ENCODE measurements around the gene NFU1. TPM values are rescaled to one million over a fixed set of nuclear protein-coding genes. Genes with fewer than 3 reads are reported as not detected.
"Not testable (repeated sequence)": the region's sequence is repeated elsewhere in the genome, so short reads cannot be mapped to it uniquely, and the experiment has no call there.

The NFU1 gene
- total RNA-seq, 1 donor from 2014 or later: 94.2 TPM

DNA sequence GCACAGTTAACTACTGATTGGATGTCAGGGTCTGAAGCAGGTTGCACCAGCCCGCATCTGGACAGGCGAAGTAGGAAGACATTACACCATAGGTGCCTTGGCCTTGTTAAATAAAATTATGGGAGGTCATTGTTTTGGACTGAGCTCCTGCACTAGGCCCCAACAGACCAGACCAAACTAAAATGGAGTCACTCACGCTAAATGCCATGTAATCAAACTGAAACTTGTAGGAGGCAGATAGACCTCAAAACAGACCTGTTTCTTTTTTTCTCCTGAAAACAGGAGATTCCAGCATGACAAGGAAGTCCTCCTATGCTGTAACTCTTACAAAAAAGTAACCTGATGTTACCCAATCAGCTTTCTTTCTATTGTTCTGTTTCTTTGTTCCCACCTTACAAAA, 15.5 kb upstream of the NFU1 start:
- DNase-seq (ENCODE audit: low spot score): no peak

DNA sequence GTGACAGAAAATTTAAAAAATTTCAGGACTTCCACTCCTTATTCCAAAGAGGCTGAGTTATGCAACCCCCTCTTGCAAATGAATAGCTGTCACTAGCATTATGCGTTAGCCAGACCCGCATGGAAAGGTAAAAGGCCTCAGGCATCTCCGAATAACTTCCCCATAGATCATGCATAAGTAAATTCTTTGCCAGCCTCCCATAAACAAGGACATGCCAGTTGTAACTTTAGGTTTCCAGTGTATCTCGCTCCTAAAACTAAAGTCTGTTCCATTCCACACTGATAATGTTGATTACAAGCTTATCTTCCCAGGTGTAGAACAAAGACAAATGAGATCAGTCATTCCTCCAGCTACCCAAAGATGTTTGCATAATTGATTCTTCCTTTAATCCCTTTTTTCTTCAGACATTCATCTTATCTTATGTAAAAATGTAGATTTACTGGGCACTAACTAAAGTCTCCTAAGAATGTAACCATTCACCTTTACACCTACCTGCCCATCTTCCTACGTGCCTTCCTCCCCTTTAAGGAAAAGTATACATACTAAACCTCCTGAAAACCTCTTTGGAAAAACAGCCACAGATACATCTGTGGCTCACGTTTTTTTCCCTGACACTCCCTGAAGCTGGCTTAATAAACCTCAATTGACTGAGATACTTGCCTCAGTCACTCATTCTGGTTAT, 13.6 kb upstream of the NFU1 start:
- no peak for DNase-seq (ENCODE audit: low spot score)

DNA sequence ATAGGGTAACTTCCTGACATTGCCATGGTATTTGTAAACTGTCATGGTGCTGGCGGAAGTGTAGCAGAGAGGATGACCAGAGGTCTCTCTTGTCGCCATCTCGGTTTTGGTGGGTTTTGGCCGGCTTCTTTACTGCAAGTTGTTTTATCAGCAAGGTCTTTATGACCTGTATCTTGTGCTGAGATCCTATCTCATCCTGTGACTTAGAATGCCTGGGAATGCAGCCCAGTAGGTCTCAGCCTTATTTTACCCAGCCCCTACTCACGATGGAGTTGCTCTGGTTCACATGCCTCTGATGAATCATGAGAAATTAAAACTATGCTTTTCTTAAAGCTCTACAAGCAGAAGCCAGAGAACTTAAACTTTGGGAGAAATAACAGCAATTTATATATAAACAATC, 12.7 kb upstream of the NFU1 start:
- DNase-seq (ENCODE audit: low spot score): no peak

DNA sequence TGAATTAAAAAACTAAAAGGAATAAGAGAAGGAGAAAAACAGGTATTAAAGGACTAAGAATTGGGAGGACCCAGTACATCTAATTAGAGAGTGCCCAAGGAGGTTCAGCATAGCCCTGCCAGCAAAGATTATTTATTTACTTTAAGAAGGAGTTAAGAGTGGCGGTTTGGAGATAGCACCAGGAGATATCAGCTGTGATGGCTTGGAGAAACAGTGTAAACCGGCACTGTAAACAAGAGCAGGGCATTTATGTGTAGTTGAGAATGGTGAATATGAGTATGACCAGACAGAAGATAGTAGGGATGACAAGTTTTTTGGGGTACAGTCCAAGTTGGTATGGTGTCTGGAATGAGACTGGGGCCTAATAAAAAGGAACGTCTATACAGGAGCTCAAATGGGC, 6.4 kb upstream of the NFU1 start:
- not testable (repeated sequence) for DNase-seq (ENCODE audit: low spot score)

DNA sequence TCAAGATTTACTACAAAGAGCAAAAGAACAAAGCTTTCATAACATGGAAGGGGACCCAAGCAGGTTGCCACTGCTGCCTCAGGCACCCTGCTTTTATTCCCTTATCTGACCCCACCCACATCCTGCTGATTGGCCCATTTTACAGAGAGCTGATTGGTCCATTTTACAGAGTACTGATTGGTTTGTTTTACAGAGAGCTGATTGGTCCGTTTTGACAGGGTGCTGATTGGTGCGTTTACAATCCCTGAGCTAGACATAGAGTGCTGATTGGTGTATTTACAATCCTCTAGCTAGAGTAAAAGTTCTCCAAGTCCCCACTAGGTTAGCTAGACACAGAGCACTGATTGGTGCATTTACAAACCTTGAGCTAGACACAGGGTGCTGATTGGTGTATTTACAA, 2.3 kb upstream of the NFU1 start:
- DNase-seq (ENCODE audit: low spot score): not testable (repeated sequence)

DNA sequence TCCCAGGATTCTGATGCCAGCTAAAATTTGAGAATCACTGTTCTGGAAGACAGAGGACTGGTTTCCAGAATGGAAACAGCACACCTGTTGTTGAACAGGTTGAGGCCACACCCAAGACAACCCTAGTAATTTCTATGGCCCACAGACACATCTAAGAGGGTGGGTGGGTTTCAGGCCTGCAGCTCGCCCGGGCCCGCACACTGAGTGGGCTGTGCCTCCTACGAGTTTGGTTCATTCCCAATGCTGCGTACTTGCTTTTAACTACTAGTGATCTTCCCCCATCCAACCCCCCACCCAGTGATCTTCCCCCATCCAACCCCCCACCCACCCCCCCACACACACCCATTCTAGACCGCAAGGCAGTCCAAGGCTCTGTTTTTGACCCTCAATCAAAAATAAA, 1.3 kb upstream of the NFU1 start:
- no peak for DNase-seq (ENCODE audit: low spot score)

DNA sequence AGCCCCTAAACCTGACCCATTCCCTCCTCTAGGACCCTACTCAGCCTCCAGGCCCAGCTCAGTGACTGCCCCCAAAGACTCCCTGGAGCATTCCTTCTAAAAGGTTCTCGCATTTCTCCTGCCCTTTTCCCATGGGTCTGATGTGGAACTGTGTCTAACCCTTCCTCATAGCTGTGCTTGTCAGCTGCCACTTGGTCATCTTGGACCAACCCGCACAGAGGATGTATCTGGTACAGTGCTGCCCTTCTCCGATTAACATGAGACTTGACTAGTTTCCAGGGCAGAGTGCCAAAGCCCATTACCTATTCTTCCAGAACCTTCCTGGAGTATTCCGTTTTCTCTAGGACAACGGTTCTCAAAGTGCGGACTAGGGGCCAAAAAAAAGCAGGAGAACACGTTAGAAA, 518 bp upstream of the NFU1 start:
- no peak for DNase-seq (ENCODE audit: low spot score)

DNA sequence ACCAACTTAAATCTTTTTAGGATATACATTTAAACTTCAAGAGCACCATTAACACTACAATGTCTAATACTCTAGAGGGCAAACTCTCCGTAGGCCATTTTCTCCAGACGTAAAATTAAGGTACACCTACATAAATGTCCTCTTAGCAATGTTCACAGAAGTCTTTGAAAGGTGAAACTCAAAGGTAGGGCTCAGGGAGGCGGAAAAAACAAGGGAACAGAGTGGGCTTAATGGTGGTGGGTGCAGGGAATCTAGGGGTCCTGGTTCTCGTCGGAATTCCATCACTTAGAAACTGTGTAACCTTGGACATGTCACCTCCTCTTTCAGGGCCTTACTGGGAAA, 668 bp downstream of the NFU1 start:
- no peak for DNase-seq (ENCODE audit: low spot score)

DNA sequence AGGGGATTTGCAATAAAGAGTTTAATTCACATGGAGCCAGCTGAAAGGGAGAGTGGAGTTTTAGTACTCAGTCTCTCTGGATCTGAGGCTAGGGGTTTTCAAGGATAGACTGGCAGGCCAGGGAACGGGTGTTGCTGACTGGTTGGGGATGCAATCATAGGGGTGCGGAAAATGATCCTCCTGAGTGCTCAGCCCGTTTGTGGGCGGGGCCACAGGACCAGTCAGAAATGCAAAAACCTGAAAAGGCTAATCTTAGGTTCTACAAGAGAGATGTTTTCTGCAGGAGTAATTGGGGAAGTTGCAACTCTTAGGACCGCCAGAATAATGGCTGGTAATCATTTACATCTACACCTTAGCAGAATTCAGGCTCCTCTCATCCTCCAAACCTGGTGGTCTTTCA, 2.5 kb downstream of the NFU1 start:
- no peak for DNase-seq (ENCODE audit: low spot score)

DNA sequence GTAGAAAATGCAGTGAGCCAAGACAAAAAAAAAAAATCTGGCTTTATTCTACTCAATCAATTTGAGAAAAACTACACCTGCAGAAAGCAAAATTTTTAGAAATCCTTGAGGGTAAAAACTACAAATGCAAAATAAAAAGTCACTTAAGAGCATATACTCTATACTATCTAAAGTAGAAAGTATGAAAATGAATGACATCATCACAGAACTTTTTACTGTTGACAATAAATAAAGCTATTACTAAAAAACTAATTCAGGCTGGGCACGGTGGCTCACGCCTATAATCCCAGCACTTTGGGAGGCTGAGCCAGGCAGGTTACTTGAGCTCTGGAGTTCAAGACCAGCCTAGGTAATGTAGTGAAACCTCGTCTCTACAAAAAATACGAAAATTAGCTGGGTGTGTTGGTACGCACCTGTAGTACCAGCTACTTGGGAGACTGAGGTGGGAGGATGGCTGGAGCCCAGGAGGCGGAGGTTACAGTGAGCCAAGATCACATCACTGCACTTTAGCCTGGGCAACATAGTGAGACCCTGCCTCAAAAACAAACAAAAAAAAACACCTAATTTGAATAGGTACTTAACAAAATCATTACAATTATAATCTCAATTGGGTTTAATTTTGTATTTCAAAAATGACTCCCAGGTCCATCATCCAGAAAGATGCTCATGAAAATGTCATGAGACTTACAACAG, 7.6 kb downstream of the NFU1 start:
- no peak for DNase-seq (ENCODE audit: low spot score)

DNA sequence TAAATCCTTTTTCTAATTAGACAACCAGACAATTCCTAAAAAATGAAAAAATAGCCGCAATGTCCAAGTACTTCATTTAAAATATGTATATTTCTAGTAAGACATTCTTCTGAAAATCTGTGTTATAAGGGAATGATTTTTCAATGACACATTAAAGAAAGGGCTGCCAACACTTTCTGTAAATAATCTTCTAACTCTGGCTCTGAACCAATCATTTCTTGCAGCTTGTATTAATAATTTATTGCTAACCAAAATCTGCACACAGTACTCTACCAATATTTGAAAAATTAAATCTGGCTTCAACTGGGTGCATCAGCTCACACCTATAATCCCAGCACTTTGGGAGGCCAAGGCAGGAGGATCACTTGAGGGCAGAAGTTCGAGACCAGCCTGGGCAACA, 8.3 kb downstream of the NFU1 start:
- no peak for DNase-seq (ENCODE audit: low spot score)

DNA sequence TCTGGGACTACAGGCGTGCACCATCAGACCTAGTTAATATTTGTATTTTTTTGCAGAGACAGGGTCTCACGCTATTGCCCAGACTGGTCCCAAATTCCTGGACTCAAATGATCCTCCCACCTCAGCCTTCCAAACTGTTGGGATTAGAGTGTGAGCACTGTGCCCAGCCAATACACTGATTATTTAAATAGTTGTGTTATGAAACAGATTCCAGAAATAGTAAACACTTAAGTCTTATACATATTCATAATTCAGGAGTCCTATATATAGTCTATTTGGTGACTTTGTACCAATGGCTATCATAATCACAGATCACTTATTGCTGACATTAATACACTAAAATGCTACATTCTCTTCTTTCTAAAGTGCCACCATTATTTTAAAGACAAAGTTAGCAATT, 12.8 kb downstream of the NFU1 start:
- no peak for DNase-seq (ENCODE audit: low spot score)

DNA sequence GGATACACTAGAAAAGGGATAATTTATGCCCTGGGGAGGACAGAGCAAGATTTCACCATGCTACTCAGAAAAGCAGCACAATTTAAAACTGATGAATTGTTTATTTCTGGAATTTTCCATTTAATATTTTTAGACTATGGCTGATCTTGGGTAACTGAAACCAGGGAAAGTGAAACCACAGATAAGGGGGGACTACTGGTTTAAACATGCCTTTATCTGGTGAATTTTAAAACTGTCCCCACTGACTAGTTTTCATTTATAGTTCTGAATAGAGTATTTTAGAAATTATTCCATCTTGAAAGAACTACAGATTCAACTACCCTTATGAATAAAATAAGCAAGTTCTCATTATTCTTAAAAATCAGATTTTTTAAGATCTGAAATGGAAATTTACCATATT, 15.0 kb downstream of the NFU1 start:
- DNase-seq (ENCODE audit: low spot score): no peak

DNA sequence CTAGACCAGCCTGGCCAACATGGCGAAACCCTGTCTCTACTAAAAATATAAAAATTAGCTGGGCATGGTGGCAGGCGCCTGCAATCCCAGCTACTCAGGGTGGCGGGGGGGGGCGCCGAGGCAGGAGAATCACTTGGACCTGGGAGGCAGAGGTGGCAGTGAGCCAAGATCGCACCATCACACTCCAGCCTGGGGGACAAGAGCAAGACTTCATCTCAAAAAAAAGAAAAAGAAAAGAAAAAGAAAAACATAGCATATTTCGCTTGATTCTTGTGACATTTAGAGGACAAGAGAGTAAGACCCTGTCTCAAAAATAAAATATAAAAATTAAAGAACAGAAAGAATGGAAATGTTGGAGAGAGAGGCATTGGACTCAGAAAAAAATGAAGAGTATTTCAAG, 18.1 kb downstream of the NFU1 start:
- DNase-seq (ENCODE audit: low spot score): not testable (repeated sequence)

DNA sequence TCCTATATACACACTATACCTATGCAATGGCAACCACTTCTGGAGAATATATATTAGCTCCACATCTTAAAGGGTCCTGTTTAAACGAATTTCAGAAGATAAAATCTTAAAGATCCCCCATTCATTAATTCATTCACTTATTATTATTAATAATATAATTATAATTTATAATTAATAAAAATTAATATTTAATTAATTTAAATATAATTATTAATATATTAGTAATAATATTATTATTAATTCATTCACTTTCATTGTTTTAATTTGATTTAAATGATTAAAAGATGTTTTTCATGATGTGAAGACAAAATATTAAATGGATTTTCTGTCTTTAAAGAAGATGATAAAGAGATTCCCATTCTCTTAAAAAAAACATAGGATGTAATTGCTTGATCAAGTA, 21.1 kb downstream of the NFU1 start:
- no peak for DNase-seq (ENCODE audit: low spot score)

DNA sequence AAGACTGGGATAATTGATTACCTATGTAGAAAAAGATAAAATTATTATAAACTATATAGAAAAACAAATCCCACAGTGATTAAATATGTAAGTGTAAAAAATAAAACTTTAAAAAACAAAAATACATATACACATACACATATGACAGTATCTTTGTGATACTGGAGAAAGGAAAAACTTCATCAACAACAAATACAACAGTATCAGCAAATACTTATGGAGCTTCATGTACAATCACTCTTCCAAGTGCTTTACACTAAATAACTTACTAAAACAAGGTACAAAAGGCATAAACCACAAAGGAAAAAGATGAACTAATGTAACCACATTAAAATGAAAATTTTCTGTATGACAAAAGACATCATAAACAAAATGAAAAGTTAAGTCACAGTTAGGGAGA, 26.1 kb downstream of the NFU1 start:
- DNase-seq (ENCODE audit: low spot score): no peak

DNA sequence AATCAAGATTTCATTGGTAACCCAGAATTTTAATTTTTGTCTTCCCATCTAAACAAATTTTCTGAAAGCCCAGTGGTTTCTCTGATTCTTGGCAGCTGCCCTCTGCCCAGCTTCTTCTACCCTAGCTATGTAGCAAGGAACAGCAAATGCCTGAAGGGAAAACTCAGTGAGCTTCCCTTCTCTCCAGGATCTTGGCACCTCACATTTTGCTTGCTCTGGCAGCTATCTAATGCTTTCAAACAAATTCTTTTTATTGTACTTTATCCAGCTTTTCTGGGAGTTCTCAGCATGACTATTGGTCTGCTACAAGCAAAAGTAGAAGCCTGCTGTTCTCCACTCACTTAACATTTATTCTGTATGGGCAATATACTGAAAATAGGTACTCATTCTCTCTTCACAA, 31.9 kb downstream of the NFU1 start:
- no peak for DNase-seq (ENCODE audit: low spot score)

DNA sequence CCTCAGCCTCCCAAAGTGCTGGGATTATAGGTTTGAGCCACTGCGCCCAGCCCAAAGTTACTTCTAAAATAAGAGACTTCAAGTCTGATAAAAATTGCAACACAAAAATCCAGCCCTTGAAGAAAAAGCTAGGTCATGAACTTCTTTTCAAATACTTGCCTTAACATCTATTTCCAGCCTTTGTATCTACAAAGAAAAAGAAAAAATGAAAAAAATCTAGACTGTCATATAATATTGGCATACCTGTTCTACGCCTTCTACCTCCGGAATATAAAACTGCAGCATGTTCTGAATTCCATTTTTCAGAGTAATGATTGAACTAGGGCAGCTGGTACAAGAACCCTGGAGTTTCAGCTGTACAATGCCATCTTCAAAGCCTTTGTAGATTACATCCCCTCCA, 37.1 kb downstream of the NFU1 start:
- DNase-seq (ENCODE audit: low spot score): no peak

DNA sequence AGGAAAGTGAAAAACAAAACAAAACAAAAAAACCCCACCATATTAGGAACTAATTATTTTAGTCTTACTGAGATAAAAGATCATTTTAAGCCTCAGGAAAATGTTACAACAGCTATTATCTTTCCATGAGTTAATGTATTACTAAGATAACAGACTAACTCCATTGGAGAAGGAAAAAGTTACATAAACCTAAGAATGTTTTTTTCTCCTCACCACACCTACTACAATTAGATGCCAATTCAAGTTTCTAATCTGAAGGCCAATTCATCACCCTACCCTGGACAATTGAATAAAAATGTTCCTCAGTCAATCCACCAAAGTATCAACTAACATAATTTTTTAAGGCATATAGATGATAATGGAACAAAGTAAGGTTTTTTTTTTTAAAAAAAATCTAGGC, 40.0 kb downstream of the NFU1 start:
- DNase-seq (ENCODE audit: low spot score): no peak

DNA sequence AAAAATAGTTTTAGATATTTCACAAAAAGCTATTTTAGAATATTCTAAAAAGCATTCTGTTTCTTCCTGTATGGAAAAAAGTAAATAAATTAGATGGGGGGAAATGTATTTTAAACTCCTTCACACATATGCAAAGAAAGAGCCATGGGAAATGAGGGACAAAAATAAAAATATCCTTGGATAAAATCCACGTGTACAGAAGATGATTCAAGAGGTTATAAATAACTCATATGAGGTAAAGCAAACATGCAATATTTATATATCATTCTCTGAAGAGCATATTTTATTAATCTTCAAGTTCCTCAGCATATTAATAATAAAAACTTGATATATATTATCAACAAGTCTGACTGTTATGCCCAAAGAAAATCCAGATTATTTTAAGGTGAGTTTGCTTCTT, 41.4 kb downstream of the NFU1 start:
- DNase-seq (ENCODE audit: low spot score): no peak

DNA sequence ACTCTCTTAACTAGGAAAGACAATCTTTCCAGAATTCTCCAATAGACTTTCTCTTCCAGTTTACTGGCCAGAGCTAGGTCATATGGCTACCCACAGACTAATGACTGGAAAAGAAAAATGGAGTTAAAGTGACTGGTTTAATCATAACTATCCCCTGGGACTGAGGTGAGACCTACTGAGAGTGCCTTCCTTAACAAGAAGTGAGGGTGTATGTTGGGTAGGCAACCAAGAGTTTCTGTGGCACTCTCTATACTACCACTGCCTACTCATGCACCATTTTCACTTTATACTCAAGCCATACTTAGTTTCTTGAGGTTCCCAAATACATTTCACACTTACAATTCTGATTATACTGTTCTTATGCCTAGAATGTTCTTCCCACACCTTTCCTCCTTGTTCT, 43.3 kb downstream of the NFU1 start:
- DNase-seq (ENCODE audit: low spot score): no peak

DNA sequence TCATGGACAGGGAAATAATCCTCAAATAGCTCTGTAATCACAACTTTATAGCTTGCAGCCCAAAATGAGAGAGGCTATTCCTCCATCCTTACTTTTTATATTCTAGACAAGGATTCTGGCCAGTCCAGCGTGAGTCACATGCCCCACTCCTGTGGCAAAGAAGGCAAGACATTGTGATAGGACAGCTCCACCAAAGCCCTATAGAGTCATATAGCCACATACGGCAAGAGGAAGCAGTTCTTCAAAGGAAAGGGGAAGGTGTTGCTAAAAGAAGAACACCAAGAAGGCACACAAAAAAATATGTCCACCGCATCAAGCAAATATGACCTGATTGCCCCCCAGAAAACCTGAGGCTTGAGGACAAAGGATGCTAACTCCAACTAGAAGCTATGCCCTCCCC, 46.8 kb downstream of the NFU1 start:
- DNase-seq (ENCODE audit: low spot score): no peak

DNA sequence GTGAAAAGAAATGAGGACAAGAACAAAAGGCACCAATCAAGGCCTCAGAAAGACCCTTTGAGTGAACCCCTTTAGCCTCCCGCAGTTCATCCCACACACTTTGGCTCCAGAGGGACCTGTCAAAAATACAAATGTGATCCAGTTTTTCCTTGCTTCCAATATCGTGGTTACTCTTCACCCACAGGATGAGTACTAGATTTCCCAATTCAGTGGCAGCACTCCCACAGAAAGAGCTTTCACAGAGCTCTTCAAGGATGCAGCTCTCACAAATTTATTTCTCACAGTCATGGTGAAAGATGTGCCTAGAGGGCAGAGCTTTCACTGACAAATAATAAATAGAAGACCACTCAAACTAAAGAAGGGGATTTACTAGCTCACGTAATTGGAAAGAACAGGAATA, 47.2 kb downstream of the NFU1 start:
- no peak for DNase-seq (ENCODE audit: low spot score)

DNA sequence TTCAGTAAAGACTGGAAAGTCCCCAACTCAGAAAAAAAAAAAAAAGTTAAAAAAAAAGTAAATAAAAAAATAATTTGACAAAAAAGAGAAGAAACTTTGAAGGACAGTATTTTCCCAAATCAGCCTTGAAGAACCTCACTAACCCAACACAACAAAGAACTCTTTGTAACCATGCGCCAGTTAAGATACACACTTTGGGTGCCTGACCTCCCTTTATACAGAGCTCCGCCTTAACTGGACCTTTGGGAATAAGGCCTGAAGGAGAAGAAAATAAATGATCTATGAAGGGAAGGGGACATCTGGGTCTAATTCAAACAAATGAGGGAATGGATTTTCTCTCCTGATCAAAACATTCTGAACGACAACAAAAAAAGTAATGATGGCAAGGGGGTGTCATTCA, 48.0 kb downstream of the NFU1 start:
- no peak for DNase-seq (ENCODE audit: low spot score)
